Measurements from ENCODE around the gene ST6GALNAC2.
"Not testable (repeated sequence)": the region's sequence is repeated elsewhere in the genome, so short reads cannot be mapped to it uniquely, and the experiment has no call there.

Gene ST6GALNAC2

DNA sequence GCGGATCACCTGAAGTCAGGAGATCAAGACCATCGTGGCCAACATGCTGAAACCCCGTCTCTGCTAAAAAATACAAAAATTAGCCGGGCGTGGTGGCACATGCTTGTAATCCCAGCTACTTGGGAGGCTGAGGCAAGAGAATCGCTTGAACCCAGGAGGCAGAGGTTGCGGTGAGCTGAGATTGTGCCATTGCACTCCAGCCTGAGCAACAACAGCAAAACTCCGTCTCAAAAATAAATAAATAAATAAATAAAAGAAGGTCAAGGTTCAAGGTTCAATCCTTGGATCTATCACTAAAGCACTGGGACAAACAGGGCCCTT, 60.2 kb downstream of the ST6GALNAC2 start:
- H3K9me3 ChIP-seq (ENCODE audit: low read length); H2AFZ ChIP-seq (ENCODE audit: low read depth, low read length); H3K36me3 ChIP-seq (ENCODE audit: insufficient read depth, low read length); H3K4me3 ChIP-seq (ENCODE audit: low read length): not testable (repeated sequence)
- Histone ChIP-seq H3K4me1 (ENCODE audit: insufficient read depth, low read length) (peaks cover 22% of the 10 kb centered on the region), H3K27me3 (ENCODE audit: insufficient read depth, low read length) (peaks cover 14% of the 10 kb centered on the region)

DNA sequence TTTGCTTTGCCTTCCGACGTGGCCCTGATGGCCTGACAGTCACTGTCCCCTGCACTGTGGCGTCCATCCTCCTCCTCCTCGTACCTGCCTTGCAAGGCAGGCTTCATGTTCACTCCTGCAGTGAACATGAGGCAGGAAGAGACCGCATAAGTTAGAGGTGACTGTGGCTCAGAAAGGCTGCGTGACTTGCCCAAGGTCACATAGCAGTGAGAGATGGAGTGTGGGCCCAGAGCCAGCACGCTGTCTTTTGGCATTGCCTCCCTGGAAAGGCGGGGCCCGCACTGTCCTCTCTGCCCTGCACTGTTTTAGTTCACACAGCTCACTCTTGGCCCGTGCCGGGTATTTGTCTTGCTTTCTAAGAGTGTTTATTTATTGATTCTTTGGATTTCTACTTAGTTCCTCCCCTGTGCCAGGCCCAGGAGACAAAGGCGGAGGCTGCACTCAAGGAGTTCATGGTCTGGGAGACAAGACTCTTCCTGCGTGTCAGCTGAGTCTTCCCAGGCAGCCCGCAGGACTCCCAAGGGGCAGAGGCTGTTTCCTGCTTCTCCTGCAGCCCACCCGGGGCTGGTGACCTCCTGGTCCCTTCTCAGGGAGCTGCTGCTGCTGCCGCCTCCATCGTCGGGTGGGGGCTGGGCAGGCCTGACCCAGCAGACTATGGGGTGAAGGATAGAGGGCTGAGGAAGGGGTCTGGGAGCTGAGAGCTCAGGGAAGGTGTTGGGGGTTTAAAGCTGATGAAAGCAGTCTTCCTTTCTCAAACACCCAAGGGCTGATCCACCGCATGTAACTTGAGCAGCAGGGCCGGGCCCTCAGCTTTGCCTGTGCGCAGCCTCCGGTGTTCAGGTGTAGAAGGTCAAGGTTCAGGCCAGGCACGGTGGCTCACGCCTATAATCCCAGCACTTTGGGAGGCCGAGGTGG, 60.8 kb downstream of the ST6GALNAC2 start:
- H3K9me3 ChIP-seq (ENCODE audit: low read length) = no peaks in the 10 kb centered on the region
- H3K27me3 ChIP-seq (ENCODE audit: insufficient read depth, low read length) = peaks cover 18% of the 10 kb centered on the region
- H3K4me1 ChIP-seq (ENCODE audit: insufficient read depth, low read length) = peaks cover 16% of the 10 kb centered on the region
- no peak overlapping the region for H2AFZ ChIP-seq (ENCODE audit: low read depth, low read length)
- H3K36me3 ChIP-seq (ENCODE audit: insufficient read depth, low read length) = no peaks in the 10 kb centered on the region
- no peak overlapping the region for H3K4me3 ChIP-seq (ENCODE audit: low read length)

DNA sequence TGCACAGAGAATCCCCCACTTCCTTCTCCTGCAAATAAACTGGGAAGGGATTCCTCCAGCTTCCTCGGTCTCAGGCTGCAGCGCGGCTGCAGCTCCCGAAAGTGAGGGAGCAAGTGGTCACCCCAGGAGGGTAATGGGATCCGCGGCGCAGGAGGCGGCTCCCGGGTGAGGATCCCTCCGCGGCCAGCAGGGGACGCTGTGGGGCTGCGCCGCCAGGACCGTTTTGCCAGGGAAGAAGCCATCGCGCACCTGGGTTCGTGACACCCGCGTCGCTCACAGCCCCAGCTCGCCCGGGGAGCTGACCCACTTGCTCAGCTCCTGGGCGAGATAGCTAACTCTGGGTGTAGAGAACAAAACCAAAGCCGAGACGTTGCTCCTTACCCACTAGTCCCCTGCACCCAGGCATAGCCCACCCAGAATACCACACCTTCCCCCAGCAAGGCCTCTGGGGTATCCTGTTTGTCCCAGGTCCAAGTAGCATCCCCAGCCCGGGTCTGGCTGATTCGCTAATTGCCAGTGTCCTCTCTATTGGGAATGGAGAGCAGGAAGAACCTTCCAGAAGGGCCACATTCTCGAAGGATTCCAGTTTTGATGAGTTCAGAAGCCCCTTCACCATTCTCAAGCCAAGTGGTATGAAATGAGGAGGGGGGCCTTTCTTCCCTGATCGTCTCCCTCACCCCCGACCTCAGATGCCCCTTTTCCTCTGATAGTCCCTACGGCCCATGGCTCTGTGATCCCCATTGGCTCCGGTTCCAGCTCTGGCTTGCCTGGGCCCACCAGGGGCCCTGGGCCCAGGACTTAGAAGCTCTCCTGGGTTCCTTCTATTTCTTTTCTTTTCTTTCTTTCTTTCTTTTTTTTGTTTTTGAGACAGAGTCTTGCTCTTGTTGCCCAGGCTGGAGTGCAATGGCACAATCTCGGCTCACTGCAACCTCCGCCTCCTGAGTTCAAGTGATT, 62.3 kb downstream of the ST6GALNAC2 start:
- H2AFZ ChIP-seq (ENCODE audit: low read depth, low read length) = no peak overlapping the region
- H3K4me3 ChIP-seq (ENCODE audit: low read length) = no peak overlapping the region
- no peaks in the 10 kb centered on the region for H3K9me3 ChIP-seq (ENCODE audit: low read length)
- no peaks in the 10 kb centered on the region for H3K36me3 ChIP-seq (ENCODE audit: insufficient read depth, low read length)
- peaks cover 22% of the 10 kb centered on the region for H3K27me3 ChIP-seq (ENCODE audit: insufficient read depth, low read length)
- peaks cover 8% of the 10 kb centered on the region for H3K4me1 ChIP-seq (ENCODE audit: insufficient read depth, low read length)

DNA sequence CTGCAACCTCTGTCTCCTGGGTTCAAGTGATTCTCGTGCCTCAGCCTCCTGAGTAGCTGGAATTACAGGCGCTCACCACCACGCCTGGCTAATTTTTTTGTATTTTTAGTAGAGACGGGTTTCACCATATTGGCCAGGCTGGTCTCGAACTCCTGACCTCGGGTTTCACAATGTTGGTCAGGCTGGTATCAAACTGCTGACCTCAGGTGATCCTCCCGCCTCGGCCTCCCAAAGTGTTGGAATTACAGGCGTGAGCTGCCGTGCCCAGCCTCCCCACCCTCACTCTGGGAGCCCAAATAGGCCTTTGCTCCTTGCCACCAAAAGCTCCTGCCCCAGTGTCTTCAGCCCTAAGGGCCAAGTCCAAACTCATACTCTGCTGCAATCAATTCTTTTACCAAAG, 64.0 kb downstream of the ST6GALNAC2 start:
- not testable (repeated sequence) for H3K4me1 ChIP-seq (ENCODE audit: insufficient read depth, low read length); H3K9me3 ChIP-seq (ENCODE audit: low read length); H3K36me3 ChIP-seq (ENCODE audit: insufficient read depth, low read length); H3K4me3 ChIP-seq (ENCODE audit: low read length); H2AFZ ChIP-seq (ENCODE audit: low read depth, low read length)
- H3K27me3 ChIP-seq (ENCODE audit: insufficient read depth, low read length) = peaks cover 22% of the 10 kb centered on the region

DNA sequence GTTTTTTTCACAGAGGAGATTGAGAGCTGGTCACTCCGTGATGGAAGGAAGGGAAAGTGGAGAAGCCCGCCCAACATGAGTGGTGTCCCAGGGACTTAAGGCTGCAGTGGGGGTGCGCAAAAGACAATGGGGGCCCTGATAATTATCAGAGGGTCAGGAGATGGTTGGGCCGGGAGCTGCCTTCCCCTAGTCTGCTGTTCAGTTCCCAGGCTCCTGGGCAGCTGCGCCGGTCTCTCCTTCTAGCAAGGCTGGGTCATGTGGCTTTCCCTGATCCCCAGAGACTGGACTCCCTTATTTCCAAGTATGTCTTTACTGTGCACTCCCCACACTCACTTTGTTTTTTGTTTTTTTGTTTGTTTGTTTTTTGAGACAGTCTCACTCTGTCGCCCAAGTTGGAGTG, 64.4 kb downstream of the ST6GALNAC2 start:
- peaks cover 2% of the 10 kb centered on the region for H3K4me1 ChIP-seq (ENCODE audit: insufficient read depth, low read length)
- H3K9me3 ChIP-seq (ENCODE audit: low read length) = no peaks in the 10 kb centered on the region
- H2AFZ ChIP-seq (ENCODE audit: low read depth, low read length) = no peak overlapping the region

DNA sequence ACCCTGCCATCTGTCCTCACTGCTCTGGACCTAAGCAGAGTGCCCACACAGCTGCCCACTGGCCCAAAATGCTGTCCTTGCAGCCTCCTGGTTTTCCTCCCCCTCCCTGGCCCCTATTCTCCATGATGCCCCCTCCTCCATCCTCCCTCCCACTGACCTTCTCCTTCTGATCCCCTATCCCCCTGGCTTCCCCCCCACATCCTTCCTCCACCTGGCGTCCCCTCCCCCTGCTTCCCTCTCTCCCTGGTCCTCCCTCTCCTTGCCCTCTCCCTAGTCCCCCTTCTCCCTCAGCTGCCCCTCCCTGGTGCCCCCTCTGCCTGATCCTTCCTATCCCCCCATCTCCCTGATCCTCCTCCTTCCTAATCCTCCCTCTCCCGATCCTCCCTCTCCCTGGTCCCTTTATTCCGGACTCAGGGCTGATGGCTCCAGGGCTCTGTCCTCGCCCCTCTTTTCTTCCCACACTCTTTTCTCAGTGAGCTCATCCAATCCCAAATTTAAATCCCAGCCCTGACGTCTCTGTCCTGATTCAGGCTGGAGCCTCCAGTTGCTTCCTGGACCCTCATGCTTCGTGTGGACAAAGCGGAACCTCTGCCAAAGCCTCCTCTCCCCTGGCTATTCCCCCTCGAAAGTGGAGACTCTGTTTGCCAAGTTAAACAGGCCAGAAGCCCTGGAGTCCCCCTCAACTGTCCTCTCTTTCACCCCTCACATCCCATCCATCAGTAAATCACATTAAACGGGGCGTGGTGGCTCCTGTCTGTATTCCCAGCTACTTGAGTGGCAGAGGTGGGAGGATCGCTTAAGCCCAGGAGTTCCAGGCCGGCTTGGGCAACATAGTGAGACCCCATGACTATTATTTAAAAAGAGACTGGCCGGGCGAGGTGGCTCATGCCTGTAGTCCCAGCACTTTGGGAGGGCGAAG, 66.4 kb downstream of the ST6GALNAC2 start:
- peaks cover 2% of the 10 kb centered on the region for H3K4me1 ChIP-seq (ENCODE audit: insufficient read depth, low read length)
- no peaks in the 10 kb centered on the region for H3K36me3 ChIP-seq (ENCODE audit: insufficient read depth, low read length)
- H3K27me3 ChIP-seq (ENCODE audit: insufficient read depth, low read length) = peaks cover 22% of the 10 kb centered on the region
- no peaks in the 10 kb centered on the region for H3K9me3 ChIP-seq (ENCODE audit: low read length)
- H3K4me3 ChIP-seq (ENCODE audit: low read length) = no peak overlapping the region
- no peak overlapping the region for H2AFZ ChIP-seq (ENCODE audit: low read depth, low read length)

More for the DNA sequence above, 64.4 kb downstream of the ST6GALNAC2 start:
- H3K4me3 ChIP-seq (ENCODE audit: low read length) = no peak overlapping the region
- H3K27me3 ChIP-seq (ENCODE audit: insufficient read depth, low read length) = peaks cover 22% of the 10 kb centered on the region
- no peaks in the 10 kb centered on the region for H3K36me3 ChIP-seq (ENCODE audit: insufficient read depth, low read length)

DNA sequence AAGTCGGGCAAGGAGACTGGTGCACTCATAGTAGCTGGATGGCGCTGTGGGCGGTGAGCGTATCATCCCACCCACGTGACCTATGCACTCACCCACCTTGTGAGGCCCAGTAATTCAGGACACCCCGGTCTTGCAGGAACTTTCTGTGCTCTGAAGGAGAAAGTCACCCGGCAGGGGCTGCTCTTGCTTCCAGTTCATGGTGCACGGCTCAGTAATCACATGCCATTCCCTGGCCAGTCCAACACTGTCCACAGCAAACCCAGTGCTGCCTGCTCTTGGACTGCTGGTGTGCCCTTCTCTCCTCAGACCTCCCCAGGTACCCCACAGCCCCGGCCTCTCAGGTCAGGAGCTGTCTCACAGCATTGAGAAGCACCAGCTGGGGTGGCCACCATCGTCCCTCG, 68.0 kb downstream of the ST6GALNAC2 start:
- no peak overlapping the region for H3K4me3 ChIP-seq (ENCODE audit: low read length)
- H3K4me1 ChIP-seq (ENCODE audit: insufficient read depth, low read length) = no peaks in the 10 kb centered on the region
- H3K9me3 ChIP-seq (ENCODE audit: low read length) = no peaks in the 10 kb centered on the region
- no peak overlapping the region for H2AFZ ChIP-seq (ENCODE audit: low read depth, low read length)
- H3K27me3 ChIP-seq (ENCODE audit: insufficient read depth, low read length) = peaks cover 27% of the 10 kb centered on the region
- H3K36me3 ChIP-seq (ENCODE audit: insufficient read depth, low read length) = no peaks in the 10 kb centered on the region
